ENCODE measurements around the gene MMAA. TPM values are rescaled to one million over a fixed set of nuclear protein-coding genes. Genes with fewer than 3 reads are reported as not detected.

The MMAA gene
- total RNA-seq, 1 donor from 2014 or later, result 7.7 TPM

- no peak for DNase-seq (ENCODE audit: low spot score)
- Mint-ChIP-seq H3K36me3 (ENCODE audit: low read depth, unreplicated experiment) (no peaks in the 10 kb centered on the region), H3K4me3 (ENCODE audit: unreplicated experiment) (no peak overlapping the region), H3K4me1 (ENCODE audit: unreplicated experiment) (peaks cover 6% of the 10 kb centered on the region), H3K27ac (ENCODE audit: unreplicated experiment) (no peak overlapping the region), H3K9me3 (ENCODE audit: unreplicated experiment) (no peaks in the 10 kb centered on the region), H3K27me3 (ENCODE audit: unreplicated experiment) (peaks cover 4% of the 10 kb centered on the region)
- TF ChIP-seq CTCF (IDR thresholded peaks at IDR 0.05; ENCODE audit: unreplicated experiment), result no peak
Observed at GRCh38 chr4:145703850-145704497, 84.8 kb downstream of the MMAA start.

GRCh38 chr4:145709336-145709735, 90.2 kb downstream of the MMAA start:
- Mint-ChIP-seq H3K4me3 (ENCODE audit: unreplicated experiment) (no peak overlapping the region), H3K27me3 (ENCODE audit: unreplicated experiment) (peaks cover 2% of the 10 kb centered on the region), H3K9me3 (ENCODE audit: unreplicated experiment) (no peaks in the 10 kb centered on the region), H3K27ac (ENCODE audit: unreplicated experiment) (no peak overlapping the region), H3K4me1 (ENCODE audit: unreplicated experiment) (no peaks in the 10 kb centered on the region), H3K36me3 (ENCODE audit: low read depth, unreplicated experiment) (peaks cover 3% of the 10 kb centered on the region)
- DNase-seq (ENCODE audit: low spot score), result no peak
- TF ChIP-seq CTCF (IDR thresholded peaks at IDR 0.05; ENCODE audit: unreplicated experiment), result no peak

Other genes with a start within 250 kb of the MMAA start
- 82.8 TPM for gene SMAD1, start 137.5 kb upstream of the MMAA start, total RNA-seq (ENCODE audit: unreplicated experiment)
- gene C4orf51, start 60.8 kb downstream of the MMAA start, total RNA-seq (ENCODE audit: unreplicated experiment), result not detected